Thoracic aorta (tissue), 2 donors: Measurements from ENCODE around the gene DIS3L2. TPM values are rescaled to one million over a fixed set of nuclear protein-coding genes. Genes with fewer than 3 reads are reported as not detected.

ENCODE experiments used
- ATAC-seq: fragments of 150-250 bp; one replicate; pipeline ENCODE4 v1.8.0; 2017; ENCODE audit warnings: low read depth; ENCODE audit not compliant: insufficient number of reproducible peaks, low FRiP score
- DNase-seq: peaks from one replicate; pipeline ENCODE4 v3.0.0-alpha.2; 2020; ENCODE audit warnings: low spot score
- H3K27ac ChIP-seq, 2 donors: fragments of 200-600 bp; sonication (generic); 1 replicate in 1 of 2; 2 replicates in 1 of 2; pipeline ENCODE4 v1.5.1; 2016; ENCODE audit warnings: mild to moderate bottlenecking in 2 of 2, moderate library complexity in 2 of 2
- H3K27me3 ChIP-seq: fragments of 200-600 bp; sonication (generic); replicated peaks from 2 replicates; pipeline ENCODE4 v1.6.0; 2016; ENCODE audit warnings: mild to moderate bottlenecking; ENCODE audit not compliant: insufficient read depth
- H3K36me3 ChIP-seq: fragments of 200-600 bp; sonication (generic); one replicate; pipeline ENCODE4 v1.5.1; 2016
- H3K4me1 ChIP-seq, 2 donors: fragments of 200-600 bp; sonication (generic); 1 replicate in 1 of 2; 2 replicates in 1 of 2; pipeline versions ENCODE4 v1.5.1 to v1.6.0; 2016; ENCODE audit warnings: low read depth in 2 of 2, mild to moderate bottlenecking in 1 of 2; ENCODE audit not compliant: control insufficient read depth in 1 of 2
- H3K4me3 ChIP-seq: fragments of 200-600 bp; sonication (generic); 2 replicates; pipeline ENCODE4 v1.5.1; 2016; ENCODE audit warnings: mild to moderate bottlenecking
- H3K9me3 ChIP-seq: fragments of 200-600 bp; sonication (generic); 2 replicates; pipeline ENCODE4 v1.5.1; 2016
- CTCF ChIP-seq: fragments of 200-600 bp; sonication (generic); IDR thresholded peaks from one replicate; pipeline ENCODE4 v1.5.1; 2019; ENCODE audit warnings: antibody characterized with exemption
- total RNA-seq, 2 donors: library from RNA; depleted of rRNA; stranded (reverse); fragments of >200 nt; gene quantifications; one replicate each; pipeline versions ENCODE4 v1.1.0 to v1.2.3, GENCODE V29; 2016

The DIS3L2 gene
- total RNA-seq, 2 donors from 2014 or later: 26.4 to 32.5 TPM

GRCh38 chr2:232116852-232117251, 155.3 kb downstream of the DIS3L2 start:
- Histone ChIP-seq H3K27me3 (no peaks in the 10 kb centered on the region), H3K4me1 (no peaks in the 10 kb centered on the region), H3K27ac (no peak overlapping the region), H3K36me3 (no peaks in the 10 kb centered on the region), H3K4me3 (no peak overlapping the region), H3K9me3 (no peaks in the 10 kb centered on the region)
- no peak for ATAC-seq
- no peak for DNase-seq
- no peak for TF ChIP-seq CTCF

GRCh38 chr2:232117413-232117812, 155.9 kb downstream of the DIS3L2 start:
- ATAC-seq (no peak), DNase-seq (no peak)
- no peaks in the 10 kb centered on the region for H3K36me3 ChIP-seq
- H3K9me3 ChIP-seq: no peaks in the 10 kb centered on the region
- no peak overlapping the region for H3K4me3 ChIP-seq
- no peak for TF ChIP-seq CTCF
- no peaks in the 10 kb centered on the region for H3K27me3 ChIP-seq
- H3K4me1 ChIP-seq: no peaks in the 10 kb centered on the region
- H3K27ac ChIP-seq: no peak overlapping the region

- no peaks in the 10 kb centered on the region for H3K36me3 ChIP-seq
- DNase-seq (no peak), ATAC-seq (no peak)
- no peaks in the 10 kb centered on the region for H3K27me3 ChIP-seq
- H3K27ac ChIP-seq: no peak overlapping the region
- H3K4me1 ChIP-seq: no peaks in the 10 kb centered on the region
- no peak for TF ChIP-seq CTCF
- H3K4me3 ChIP-seq: no peak overlapping the region
- no peaks in the 10 kb centered on the region for H3K9me3 ChIP-seq
These were observed 159.4 kb downstream of the DIS3L2 start for GRCh38 chr2:232120911-232121310.

- H3K9me3 ChIP-seq: no peaks in the 10 kb centered on the region
- no peak overlapping the region for H3K27ac ChIP-seq
These were observed 162.8 kb downstream of the DIS3L2 start for GRCh38 chr2:232124309-232124708.

GRCh38 chr2:232126301-232127099, 165.0 kb downstream of the DIS3L2 start:
- no peaks in the 10 kb centered on the region for H3K9me3 ChIP-seq
- no peak overlapping the region for H3K27ac ChIP-seq
- no peak overlapping the region for H3K4me3 ChIP-seq
- H3K4me1 ChIP-seq: peaks cover 4 to 8% of the 10 kb centered on the region in 2 donors
- DNase-seq (no peak), ATAC-seq (no peak)
- no peaks in the 10 kb centered on the region for H3K36me3 ChIP-seq
- no peak for TF ChIP-seq CTCF
- no peaks in the 10 kb centered on the region for H3K27me3 ChIP-seq

More at GRCh38 chr2:232124309-232124708, 162.8 kb downstream of the DIS3L2 start:
- no peak overlapping the region for H3K4me3 ChIP-seq
- ATAC-seq (no peak), DNase-seq (no peak)
- TF ChIP-seq CTCF: no peak
- H3K27me3 ChIP-seq: no peaks in the 10 kb centered on the region
- H3K36me3 ChIP-seq: no peaks in the 10 kb centered on the region
- peaks cover 4 to 7% of the 10 kb centered on the region in 2 donors for H3K4me1 ChIP-seq
